Activated effector memory CD4-positive, alpha-beta T cell treated with anti-CD3 and anti-CD28 coated beads, Interleukin-2, amount 50 U/mL, for 16 hours (primary cell): Measurements from ENCODE around the gene SERPINB8.
"Not testable (repeated sequence)": the region's sequence is repeated elsewhere in the genome, so short reads cannot be mapped to it uniquely, and the experiment has no call there.

ENCODE experiments used
- DNase-seq: peaks from one replicate; pipeline ENCODE4 v3.0.0-alpha.2; 2020

SERPINB8 gene, protein sequence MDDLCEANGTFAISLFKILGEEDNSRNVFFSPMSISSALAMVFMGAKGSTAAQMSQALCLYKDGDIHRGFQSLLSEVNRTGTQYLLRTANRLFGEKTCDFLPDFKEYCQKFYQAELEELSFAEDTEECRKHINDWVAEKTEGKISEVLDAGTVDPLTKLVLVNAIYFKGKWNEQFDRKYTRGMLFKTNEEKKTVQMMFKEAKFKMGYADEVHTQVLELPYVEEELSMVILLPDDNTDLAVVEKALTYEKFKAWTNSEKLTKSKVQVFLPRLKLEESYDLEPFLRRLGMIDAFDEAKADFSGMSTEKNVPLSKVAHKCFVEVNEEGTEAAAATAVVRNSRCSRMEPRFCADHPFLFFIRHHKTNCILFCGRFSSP

DNA sequence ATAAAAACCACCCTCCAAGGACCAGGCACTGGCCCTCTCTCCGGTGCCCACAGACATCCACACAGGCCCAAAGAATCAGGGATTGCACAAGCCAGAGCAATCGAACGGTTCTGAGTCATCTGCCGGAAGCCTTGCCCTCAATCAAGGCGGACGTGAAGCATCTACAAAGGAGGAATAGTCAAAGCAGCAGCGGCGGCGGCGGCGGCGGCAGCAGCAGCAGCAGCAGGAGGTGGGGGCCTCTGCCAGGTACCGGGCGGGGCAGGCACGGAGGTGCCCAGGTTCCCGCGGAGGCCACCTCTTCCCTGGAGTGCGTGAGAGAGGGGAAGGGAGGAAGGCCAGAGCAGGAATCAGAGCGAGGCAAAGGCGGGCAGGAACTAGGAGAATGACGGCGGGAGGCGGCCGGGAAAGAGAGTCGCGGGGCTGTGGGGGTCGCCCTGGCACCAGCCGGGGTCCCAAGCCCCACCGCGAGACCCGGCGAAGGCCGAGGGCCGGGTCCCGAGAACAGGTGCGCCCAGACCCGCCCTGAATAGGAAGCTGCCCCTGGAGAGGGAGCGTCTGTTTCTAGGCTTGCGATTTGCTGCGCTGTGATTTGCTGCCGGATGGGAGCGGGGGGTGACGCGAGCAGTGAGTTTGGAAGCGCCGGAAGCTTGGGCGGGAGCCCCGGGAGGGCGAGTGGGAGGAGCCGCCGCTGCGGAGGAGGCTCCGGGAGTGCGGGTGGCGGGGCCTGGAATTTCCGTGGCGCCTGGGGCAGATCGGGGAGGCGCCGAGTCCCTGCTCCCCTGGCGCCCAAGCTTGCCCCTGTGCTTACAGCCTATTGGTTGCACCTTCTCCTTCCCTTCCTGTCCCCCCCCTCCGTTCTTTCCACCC, at the start of gene SERPINB8:
Gene SERPINB8 (plus strand): TSS at position 140 of the 867 bp plus-strand sequence. CDS start 8,228 bp downstream, outside the sequence.
- DNase-seq: peak; percentile 93

GRCh38 chr18:63922049-63922448, 47.8 kb upstream of the SERPINB8 start:
- DNase-seq: no peak

- no peak for DNase-seq
Measured at GRCh38 chr18:63924551-63924950, 45.3 kb upstream of the SERPINB8 start.

GRCh38 chr18:63928331-63928730, 41.5 kb upstream of the SERPINB8 start:
- DNase-seq: no peak

GRCh38 chr18:63929369-63929768, 40.5 kb upstream of the SERPINB8 start:
- not testable (repeated sequence) for DNase-seq

GRCh38 chr18:63930773-63931354, 39.0 kb upstream of the SERPINB8 start:
- no peak for DNase-seq

DNA sequence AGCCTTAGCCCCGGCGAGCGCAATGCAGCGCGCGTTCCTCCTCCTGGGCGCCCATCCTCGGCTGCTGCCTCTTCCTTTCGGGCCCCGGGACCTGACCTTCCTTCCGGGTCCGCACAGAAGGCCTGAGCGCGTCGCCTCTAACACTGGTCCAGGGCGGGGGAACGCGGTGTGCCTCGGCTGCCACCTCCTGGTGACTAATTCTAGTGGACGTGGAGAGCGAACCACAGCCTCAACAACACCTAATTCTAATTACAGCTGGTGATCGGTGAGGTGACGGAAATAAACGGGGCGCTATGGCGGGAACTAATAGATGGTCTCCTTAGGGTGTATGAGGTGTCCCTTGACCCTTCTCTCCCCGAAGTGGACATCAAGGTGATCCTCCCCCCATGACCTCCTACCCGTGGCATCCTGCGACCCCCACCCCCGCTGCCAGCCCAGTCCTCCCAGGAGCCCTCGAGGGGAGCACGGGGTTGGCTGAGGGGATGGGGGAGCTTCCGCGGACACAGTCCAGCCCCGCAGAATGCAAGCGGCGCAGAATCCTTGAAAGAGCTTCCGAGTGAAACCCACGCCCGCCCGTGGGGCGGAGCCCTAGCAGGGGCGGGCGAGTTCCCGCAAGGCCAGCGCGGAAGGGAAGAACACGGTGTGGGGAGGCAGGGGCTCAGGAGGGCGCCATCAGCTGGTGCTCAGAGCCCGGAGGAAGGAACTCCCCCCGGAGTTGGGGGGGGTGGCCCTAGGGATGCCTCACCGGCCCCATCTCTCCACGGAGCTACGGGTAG, 33.5 kb upstream of the SERPINB8 start:
- DNase-seq: peak; percentile 86

- no peak for DNase-seq
Measured at GRCh38 chr18:63936932-63937393, 32.9 kb upstream of the SERPINB8 start.

GRCh38 chr18:63940008-63940407, 29.9 kb upstream of the SERPINB8 start:
- no peak for DNase-seq

DNA sequence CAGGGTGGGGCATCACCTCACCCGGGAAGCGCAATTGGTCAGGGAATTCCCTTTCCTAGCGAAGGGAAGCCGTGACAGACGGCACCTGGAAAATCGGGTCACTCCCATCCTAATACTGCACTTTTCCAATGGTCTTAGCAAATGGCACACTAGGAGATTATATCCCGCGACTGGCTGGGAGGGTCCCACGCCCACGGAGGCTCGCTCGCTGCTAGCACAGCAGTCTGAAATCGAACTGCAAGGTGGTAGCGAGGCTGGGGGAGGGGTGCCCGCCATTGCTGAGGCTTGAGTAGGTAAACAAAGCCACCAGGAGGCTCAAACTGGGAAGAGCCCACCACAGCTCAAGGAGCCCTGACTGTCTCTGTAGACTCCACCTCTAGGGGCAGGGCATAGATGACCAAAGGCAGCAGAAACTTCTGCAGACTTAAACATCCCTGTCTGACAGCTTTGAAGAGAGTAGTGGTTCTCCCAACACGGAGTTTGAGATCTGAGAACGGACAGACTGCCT, 29.3 kb upstream of the SERPINB8 start:
- DNase-seq: not testable (repeated sequence)

- DNase-seq: no peak
Measured at GRCh38 chr18:63947051-63947790, 22.7 kb upstream of the SERPINB8 start.

- DNase-seq: peak; percentile 87
Measured at GRCh38 chr18:63949068-63949737, 20.7 kb upstream of the SERPINB8 start, which contains the start of gene HMSD. Gene HMSD, plus strand, starts transcription at chr18:63949301. Its CDS starts 4,155 bp downstream, at chr18:63953456.

DNA sequence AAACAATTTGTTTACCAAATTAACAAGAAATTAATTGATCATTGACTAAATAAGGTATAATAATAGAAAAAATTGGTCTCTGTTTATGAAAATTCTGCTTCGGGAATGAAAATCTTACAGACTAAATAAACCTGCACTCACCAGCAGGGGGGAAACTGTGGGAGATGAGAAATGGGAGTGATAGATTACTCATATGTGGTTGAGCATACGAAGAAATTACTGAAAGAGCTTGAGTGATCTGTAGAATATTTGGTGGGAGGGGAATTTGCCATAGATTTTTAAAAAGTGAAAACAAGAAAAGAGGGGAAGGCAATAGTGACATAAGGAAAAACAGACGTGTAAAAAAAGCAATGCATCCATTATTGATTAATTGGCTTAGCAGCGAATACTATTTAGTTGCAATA, 18.6 kb upstream of the SERPINB8 start:
- DNase-seq: no peak

GRCh38 chr18:63953811-63954210, 16.1 kb upstream of the SERPINB8 start:
- no peak for DNase-seq

- DNase-seq: no peak
Measured at GRCh38 chr18:63956755-63957154, 13.1 kb upstream of the SERPINB8 start.

- DNase-seq: no peak
Measured at GRCh38 chr18:63960891-63961290, 9.0 kb upstream of the SERPINB8 start.

DNA sequence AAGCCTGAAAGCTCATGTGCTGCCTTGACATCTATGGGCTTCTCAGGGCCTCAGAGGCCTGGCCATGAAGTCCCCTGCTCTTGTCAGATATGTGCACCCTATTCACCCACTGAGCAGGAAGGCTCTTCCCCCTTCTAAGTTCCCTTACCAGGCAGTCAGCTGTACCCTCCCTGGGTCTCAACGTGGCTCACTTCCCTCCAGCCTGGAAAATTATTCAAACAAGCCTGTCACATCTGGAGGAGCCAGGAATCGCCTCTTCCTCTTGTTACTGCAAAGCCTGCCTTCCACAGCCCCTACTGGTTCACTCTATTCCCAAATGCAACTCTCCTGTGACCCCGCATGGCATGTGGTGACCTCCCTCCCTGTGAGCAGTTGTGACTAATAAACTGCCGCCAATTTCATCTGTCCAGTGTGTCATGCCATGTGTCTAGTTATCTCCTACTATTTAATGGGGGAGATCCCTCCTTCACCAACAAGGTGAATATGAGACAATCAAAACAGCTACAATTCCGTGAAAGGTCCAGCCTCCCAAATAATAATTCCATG, 8.4 kb upstream of the SERPINB8 start:
- no peak for DNase-seq

GRCh38 chr18:63962137-63962536, 7.7 kb upstream of the SERPINB8 start:
- DNase-seq: no peak

DNA sequence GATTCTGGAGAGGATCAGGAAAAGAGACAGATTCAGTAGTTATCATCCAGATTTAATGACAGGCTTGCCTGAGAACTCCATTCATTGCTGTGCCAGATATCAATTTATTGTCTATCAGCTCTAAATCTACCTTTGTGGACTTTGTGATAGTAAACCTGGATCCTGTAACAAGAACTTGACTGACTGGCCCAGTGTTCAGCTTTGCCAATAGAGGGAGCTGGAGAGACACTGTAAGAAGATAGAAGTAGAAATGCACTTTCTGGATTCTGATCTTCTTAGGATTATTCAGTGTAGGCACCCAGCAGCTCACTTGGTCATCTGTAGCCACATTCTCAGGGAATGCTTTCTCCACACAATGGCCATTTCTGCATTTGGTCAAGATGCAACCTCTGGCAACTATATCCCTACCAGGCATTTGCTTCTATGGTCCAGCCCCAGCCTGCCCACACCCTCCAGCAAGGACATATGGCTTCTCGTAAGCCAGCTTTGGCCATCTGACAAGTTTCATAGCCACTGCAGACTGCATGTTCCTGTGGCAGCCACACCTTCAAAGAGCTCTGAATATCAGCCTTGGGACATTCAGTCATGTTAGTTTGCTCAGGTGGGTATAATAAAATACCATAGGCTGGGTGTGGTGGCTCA, 6.1 kb upstream of the SERPINB8 start:
- DNase-seq: peak; percentile 78

GRCh38 chr18:63964908-63965307, 5.0 kb upstream of the SERPINB8 start:
- DNase-seq: no peak
